MM.1S (cell line): Measurements from ENCODE around the gene PRKCG.

Experiments
- DNase-seq: peaks from one replicate; pipeline ENCODE4 v3.0.0-alpha.2; 2015
- H2AFZ ChIP-seq: fragments of 300-600 bp; sonication (generic); 2 replicates; pipeline ENCODE4 v1.6.0; 2016; ENCODE audit warnings: antibody characterized with exemption, low read length
- H3F3A ChIP-seq: fragments of 300-600 bp; sonication (generic); 2 replicates; pipeline ENCODE4 v1.6.1; 2016; ENCODE audit warnings: mild to moderate bottlenecking, antibody characterized with exemption, low read length, moderate library complexity, mixed read lengths; ENCODE audit not compliant: insufficient read depth
- H3K27ac ChIP-seq: fragments of 300-600 bp; sonication (generic); 2 replicates; pipeline ENCODE4 v1.5.1; 2016; ENCODE audit warnings: mild to moderate bottlenecking, low read length
- H3K27me3 ChIP-seq: fragments of 300-600 bp; sonication (generic); replicated peaks from 2 replicates; pipeline ENCODE4 v1.6.0; 2016; ENCODE audit warnings: low read length; ENCODE audit not compliant: insufficient read depth
- H3K36me3 ChIP-seq: fragments of 300-600 bp; sonication (generic); replicated peaks from 2 replicates; pipeline ENCODE4 v1.6.1; 2016; ENCODE audit warnings: mild to moderate bottlenecking, low read length, mixed read lengths; ENCODE audit not compliant: insufficient read depth
- H3K4me1 ChIP-seq: fragments of 300-600 bp; sonication (generic); 2 replicates; pipeline ENCODE4 v1.6.1; 2016; ENCODE audit warnings: low read length, mixed read lengths
- H3K4me2 ChIP-seq: fragments of 300-600 bp; sonication (generic); 2 replicates; pipeline ENCODE4 v1.6.0; 2016; ENCODE audit warnings: low read depth, low read length
- H3K4me3 ChIP-seq: fragments of 300-600 bp; sonication (generic); 2 replicates; pipeline ENCODE4 v1.5.1; 2016; ENCODE audit warnings: low read length, mixed read lengths
- H3K79me2 ChIP-seq: fragments of 300-600 bp; sonication (generic); 2 replicates; pipeline ENCODE4 v1.6.1; 2016; ENCODE audit warnings: mixed run types, low read length, mixed read lengths
- H3K9ac ChIP-seq: fragments of 300-600 bp; sonication (generic); 2 replicates; pipeline ENCODE4 v1.6.1; 2016; ENCODE audit warnings: low read length, mixed read lengths
- H3K9me2 ChIP-seq: fragments of 300-600 bp; sonication (generic); replicated peaks from 2 replicates; pipeline ENCODE4 v1.6.1; 2016; ENCODE audit warnings: mild to moderate bottlenecking, low read length, mixed read lengths; ENCODE audit not compliant: insufficient read depth
- H3K9me3 ChIP-seq: fragments of 300-600 bp; sonication (generic); replicated peaks from 2 replicates; pipeline ENCODE4 v1.6.1; 2016; ENCODE audit warnings: mild to moderate bottlenecking, low read length, mixed read lengths; ENCODE audit not compliant: insufficient read depth
- H4K20me1 ChIP-seq: fragments of 300-600 bp; sonication (generic); 2 replicates; pipeline ENCODE4 v1.6.1; 2016; ENCODE audit warnings: mild to moderate bottlenecking, low read length, moderate library complexity, mixed read lengths; ENCODE audit not compliant: insufficient read depth
- CTCF ChIP-seq: fragments of 300-600 bp; sonication (generic); IDR thresholded peaks from 2 replicates; pipeline ENCODE4 v1.5.1; 2016; ENCODE audit warnings: antibody characterized with exemption, low read length, mixed read lengths
- EZH2 ChIP-seq: fragments of 300-600 bp; sonication (generic); optimal IDR thresholded peaks from 2 replicates; pipeline ENCODE3; 2017; ENCODE audit warnings: low read depth, mild to moderate bottlenecking, antibody characterized with exemption, low read length, mixed read lengths
- EZH2phosphoT487 ChIP-seq: fragments of 300-600 bp; sonication (generic); IDR thresholded peaks from 2 replicates; pipeline ENCODE4 v1.6.1; 2018; ENCODE audit warnings: antibody characterized with exemption, low read length

PRKCG gene

GRCh38 chr19:53873773-53874605 lies 8.0 kb upstream of the PRKCG start:
- Histone ChIP-seq H3K27ac (no peak overlapping the region), H3K9me2 (no peaks in the 10 kb centered on the region), H3K4me1 (no peaks in the 10 kb centered on the region), H3K9me3 (no peaks in the 10 kb centered on the region), H3K4me3 (no peak overlapping the region), H4K20me1 (no peaks in the 10 kb centered on the region), H3K9ac (no peak overlapping the region), H3K27me3 (peaks cover 4% of the 10 kb centered on the region), H3K36me3 (no peaks in the 10 kb centered on the region), H3K79me2 (no peaks in the 10 kb centered on the region), H3K4me2 (no peak overlapping the region), H3F3A (no peaks in the 10 kb centered on the region), H2AFZ (no peak overlapping the region)
- DNase-seq: no peak
- TF ChIP-seq CTCF (no peak), EZH2 (no peak), EZH2phosphoT487 (no peak)

GRCh38 chr19:53874606-53874990 lies 7.4 kb upstream of the PRKCG start:
- DNase-seq: no peak
- TF ChIP-seq CTCF (no peak), EZH2phosphoT487 (no peak), EZH2 (no peak)
- H2AFZ ChIP-seq: no peak overlapping the region
- no peaks in the 10 kb centered on the region for H3K9me2 ChIP-seq
- no peak overlapping the region for H3K4me3 ChIP-seq
- no peak overlapping the region for H3K9ac ChIP-seq
- no peak overlapping the region for H3K27ac ChIP-seq
- H3K4me2 ChIP-seq: no peak overlapping the region
- no peaks in the 10 kb centered on the region for H3F3A ChIP-seq
- H3K4me1 ChIP-seq: no peaks in the 10 kb centered on the region
- H3K36me3 ChIP-seq: no peaks in the 10 kb centered on the region
- H3K79me2 ChIP-seq: no peaks in the 10 kb centered on the region
- no peaks in the 10 kb centered on the region for H4K20me1 ChIP-seq
- no peaks in the 10 kb centered on the region for H3K9me3 ChIP-seq
- H3K27me3 ChIP-seq: peaks cover 5% of the 10 kb centered on the region

- Histone ChIP-seq H3F3A (no peaks in the 10 kb centered on the region), H3K27ac (no peak overlapping the region), H3K36me3 (no peaks in the 10 kb centered on the region), H3K9me3 (no peaks in the 10 kb centered on the region), H3K79me2 (no peaks in the 10 kb centered on the region), H4K20me1 (no peaks in the 10 kb centered on the region), H3K9me2 (no peaks in the 10 kb centered on the region), H3K27me3 (peaks cover 5% of the 10 kb centered on the region), H3K4me1 (no peaks in the 10 kb centered on the region), H2AFZ (no peak overlapping the region), H3K4me2 (no peak overlapping the region), H3K4me3 (no peak overlapping the region), H3K9ac (no peak overlapping the region)
- no peak for DNase-seq
- TF ChIP-seq CTCF (no peak), EZH2phosphoT487 (no peak), EZH2 (no peak)
These were observed 6.2 kb upstream of the PRKCG start for GRCh38 chr19:53875602-53876325.
